GM12872 (cell line): ENCODE measurements around the gene ZBTB7C.

Experiments used
- CTCF ChIP-seq: IDR thresholded peaks from 3 replicates; pipeline ENCODE4 v1.5.1; 2011; ENCODE audit warnings: low read depth, mild to moderate bottlenecking, low read length, moderate library complexity; ENCODE audit not compliant: insufficient read depth

ZBTB7C gene

GRCh38 chr18:48252525-48252924 is 156.7 kb downstream of the ZBTB7C start:
- no peak for TF ChIP-seq CTCF

- no peak for TF ChIP-seq CTCF
Observed at GRCh38 chr18:48250918-48251317, 158.3 kb downstream of the ZBTB7C start.

GRCh38 chr18:48250362-48250907 is 158.7 kb downstream of the ZBTB7C start:
- no peak for TF ChIP-seq CTCF

- no peak for TF ChIP-seq CTCF
Observed at GRCh38 chr18:48249854-48250253, 159.3 kb downstream of the ZBTB7C start.

- no peak for TF ChIP-seq CTCF
Observed at GRCh38 chr18:48244530-48244929, 164.7 kb downstream of the ZBTB7C start.

GRCh38 chr18:48238636-48239035 is 170.5 kb downstream of the ZBTB7C start:
- no peak for TF ChIP-seq CTCF

- TF ChIP-seq CTCF, result no peak
Observed at GRCh38 chr18:48238206-48238605, 171.0 kb downstream of the ZBTB7C start.
